GM19023 (cell line): Measurements from ENCODE around the gene TMEM234.
"Not testable (repeated sequence)": the region's sequence is repeated elsewhere in the genome, so short reads cannot be mapped to it uniquely, and the experiment has no call there.

ENCODE experiments used
- ATAC-seq: cut with Tn5 transposase; IDR thresholded peaks from one replicate; pipeline ENCODE4 v1.9.1; 2021; ENCODE audit warnings: mild to moderate bottlenecking, moderate library complexity; ENCODE audit not compliant: unreplicated experiment

TMEM234 gene

GRCh38 chr1:32221980-32222755 lies at the start of gene TMEM234, which contains the start of gene EIF3I:
TSS of gene TMEM234 (minus strand) at chr1:32222353. CDS start at chr1:32222322, 31 bp downstream.
TSS of gene EIF3I (plus strand) at chr1:32222407. CDS start at chr1:32222442, 35 bp downstream.
- ATAC-seq = peak; percentile 91

GRCh38 chr1:32269744-32270143 lies 47.6 kb upstream of the TMEM234 start:
- no peak for ATAC-seq

GRCh38 chr1:32266921-32267591 lies 44.9 kb upstream of the TMEM234 start:
- no peak for ATAC-seq

- no peak for ATAC-seq
These were observed 43.7 kb upstream of the TMEM234 start for GRCh38 chr1:32265846-32266245.

GRCh38 chr1:32263744-32264143 lies 41.6 kb upstream of the TMEM234 start:
- ATAC-seq = no peak

GRCh38 chr1:32263236-32263593 lies 41.1 kb upstream of the TMEM234 start:
- not testable (repeated sequence) for ATAC-seq

GRCh38 chr1:32257227-32257508 lies 35.0 kb upstream of the TMEM234 start:
- ATAC-seq = no peak

GRCh38 chr1:32256473-32257226 lies 34.5 kb upstream of the TMEM234 start:
- ATAC-seq = no peak

GRCh38 chr1:32255072-32256071 lies 33.2 kb upstream of the TMEM234 start:
- no peak for ATAC-seq

GRCh38 chr1:32250893-32251716 lies 29.0 kb upstream of the TMEM234 start, which contains the start of gene LCK:
TSS of gene LCK (plus strand) at chr1:32251265. CDS start at chr1:32274330, 23,065 bp downstream.
- ATAC-seq = no peak

- peak; percentile 69 for ATAC-seq
These were observed 27.8 kb upstream of the TMEM234 start for GRCh38 chr1:32249831-32250525.

GRCh38 chr1:32247983-32248889 lies 26.1 kb upstream of the TMEM234 start:
- ATAC-seq = no peak

GRCh38 chr1:32247452-32247851 lies 25.3 kb upstream of the TMEM234 start:
- no peak for ATAC-seq

- ATAC-seq = no peak
These were observed 24.7 kb upstream of the TMEM234 start, which contains the start of gene FAM167B for GRCh38 chr1:32246888-32247273. TSS of gene FAM167B (plus strand) at chr1:32247222. CDS start at chr1:32247422, 200 bp downstream.

GRCh38 chr1:32242341-32242851 lies 20.2 kb upstream of the TMEM234 start:
- ATAC-seq = no peak

GRCh38 chr1:32241001-32241763 lies 19.0 kb upstream of the TMEM234 start:
- ATAC-seq = no peak
